Lung (tissue), 12 donors: ENCODE data around the gene NXN. TPM values are rescaled to one million over a fixed set of nuclear protein-coding genes. Genes with fewer than 3 reads are reported as not detected.
A peak's percentile ranks its signal among the peaks of the same experiment; 100 is the strongest.
"Not testable (repeated sequence)": the region's sequence is repeated elsewhere in the genome, so short reads cannot be mapped to it uniquely, and the experiment has no call there.

Source experiments
- ATAC-seq: fragments of 200-7000 bp; cut with Tn5 transposase; one replicate; pipeline ENCODE4 v1.9.1; 2020; ENCODE audit warnings: moderate number of reproducible peaks; ENCODE audit not compliant: insufficient read depth, low FRiP score
- DNase-seq, 3 donors: peaks; one replicate each; pipeline ENCODE4 v3.0.0-alpha.2; 2013 to 2017
- H3K27ac ChIP-seq, 2 donors: one replicate each; pipeline ENCODE4 v1.5.1; 2013; ENCODE audit warnings: mild to moderate bottlenecking in 2 of 2, moderate library complexity in 2 of 2, control low read depth in 1 of 2, inconsistent platforms in 1 of 2, low read depth in 1 of 2, low read length in 1 of 2
- H3K27me3 ChIP-seq, 3 donors: one replicate each; pipeline ENCODE4 v1.5.1; 2013; ENCODE audit warnings: low read length in 2 of 3; ENCODE audit not compliant: control insufficient read depth in 3 of 3, insufficient read depth in 3 of 3
- H3K36me3 ChIP-seq, 4 donors: one replicate each; pipeline ENCODE4 v1.5.1; 2013; ENCODE audit warnings: low read length in 4 of 4, mild to moderate bottlenecking in 1 of 4, moderate library complexity in 1 of 4; ENCODE audit not compliant: control insufficient read depth in 4 of 4, insufficient read depth in 4 of 4
- H3K4me1 ChIP-seq, 5 donors: one replicate each; pipeline ENCODE4 v1.5.1; 2013; ENCODE audit warnings: low read length in 5 of 5, mild to moderate bottlenecking in 2 of 5, moderate library complexity in 1 of 5; ENCODE audit not compliant: control insufficient read depth in 5 of 5, insufficient read depth in 5 of 5
- H3K4me3 ChIP-seq: one replicate; pipeline ENCODE4 v1.5.1; 2013; ENCODE audit warnings: mild to moderate bottlenecking, control low read depth, moderate library complexity
- H3K9ac ChIP-seq, 2 donors: one replicate each; pipeline ENCODE4 v1.5.1; 2013; ENCODE audit warnings: low read length in 2 of 2, control low read depth in 1 of 2; ENCODE audit not compliant: insufficient read depth in 1 of 2
- H3K9me3 ChIP-seq, 4 donors: one replicate each; pipeline ENCODE4 v1.5.1; 2013; ENCODE audit warnings: low read length in 3 of 4, mild to moderate bottlenecking in 1 of 4, moderate library complexity in 1 of 4; ENCODE audit not compliant: control insufficient read depth in 4 of 4, insufficient read depth in 3 of 4
- WGBS, 2 donors: extraction: QIAGEN DNeasy Blood & Tissue Kit; methylation state at CpG; one replicate each; pipeline ENCODE4 v1.1.7; 2013; 5-methylcytosine and 5-hydroxymethylcytosine counted together
- polyA plus RNA-seq, 2 donors: library from polyadenylated mRNA; stranded (reverse); fragments of 200-250 nt; gene quantifications; one replicate each; pipeline ENCODE4 v1.2.1, GENCODE V29; 2013
- total RNA-seq, 2 donors: library from RNA; depleted of rRNA in 1 of 2; stranded (reverse); fragments of >200 nt in 1 of 2; gene quantifications; one replicate each; pipeline ENCODE4 v1.2.1, GENCODE V29; 2014 to 2021
- TF ChIP-seq, protein P1 (sequence below): IDR thresholded peaks from 2 replicates; pipeline ENCODE4 v1.5.1; 2012; ENCODE audit warnings: mild to moderate bottlenecking; ENCODE audit errors: control extremely low read depth, extremely low read depth
- donor health status: control.
- donor health status: control.
- donor health status: Bipolar disorder and iron deficiency.
- donor health status: healthy.
- donor health status: DM: yes; HTN: yes; CAD: no.

Gene NXN
- total and polyA plus RNA-seq, 4 donors, result 17.6 to 57.7 (median 39.9) TPM

- Histone ChIP-seq H3K36me3 (no peaks in the 10 kb centered on the region), H3K4me1 (peaks cover 10 to 40% (median 21%) of the 10 kb centered on the region in 5 donors), H3K9me3 (no peaks in the 10 kb centered on the region), H3K9ac (peak overlapping the region in 1 of 2 donors; percentile 40), H3K27ac (peak overlapping the region; percentile 69 to 80), H3K27me3 (no peaks in the 10 kb centered on the region), H3K4me3 (no peak overlapping the region)
- ATAC-seq, result peak; percentile 71
- peak; percentile 66 to 85 (median 81) for DNase-seq
- WGBS, 2 donors, result 33 to 44% methylated on average over 26 of the region's 26 CpGs
- TF ChIP-seq, protein P1, sequence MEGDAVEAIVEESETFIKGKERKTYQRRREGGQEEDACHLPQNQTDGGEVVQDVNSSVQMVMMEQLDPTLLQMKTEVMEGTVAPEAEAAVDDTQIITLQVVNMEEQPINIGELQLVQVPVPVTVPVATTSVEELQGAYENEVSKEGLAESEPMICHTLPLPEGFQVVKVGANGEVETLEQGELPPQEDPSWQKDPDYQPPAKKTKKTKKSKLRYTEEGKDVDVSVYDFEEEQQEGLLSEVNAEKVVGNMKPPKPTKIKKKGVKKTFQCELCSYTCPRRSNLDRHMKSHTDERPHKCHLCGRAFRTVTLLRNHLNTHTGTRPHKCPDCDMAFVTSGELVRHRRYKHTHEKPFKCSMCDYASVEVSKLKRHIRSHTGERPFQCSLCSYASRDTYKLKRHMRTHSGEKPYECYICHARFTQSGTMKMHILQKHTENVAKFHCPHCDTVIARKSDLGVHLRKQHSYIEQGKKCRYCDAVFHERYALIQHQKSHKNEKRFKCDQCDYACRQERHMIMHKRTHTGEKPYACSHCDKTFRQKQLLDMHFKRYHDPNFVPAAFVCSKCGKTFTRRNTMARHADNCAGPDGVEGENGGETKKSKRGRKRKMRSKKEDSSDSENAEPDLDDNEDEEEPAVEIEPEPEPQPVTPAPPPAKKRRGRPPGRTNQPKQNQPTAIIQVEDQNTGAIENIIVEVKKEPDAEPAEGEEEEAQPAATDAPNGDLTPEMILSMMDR, result peak; percentile 28
Measured at GRCh38 chr17:879546-880442, 99.8 kb downstream of the NXN start.

DNA sequence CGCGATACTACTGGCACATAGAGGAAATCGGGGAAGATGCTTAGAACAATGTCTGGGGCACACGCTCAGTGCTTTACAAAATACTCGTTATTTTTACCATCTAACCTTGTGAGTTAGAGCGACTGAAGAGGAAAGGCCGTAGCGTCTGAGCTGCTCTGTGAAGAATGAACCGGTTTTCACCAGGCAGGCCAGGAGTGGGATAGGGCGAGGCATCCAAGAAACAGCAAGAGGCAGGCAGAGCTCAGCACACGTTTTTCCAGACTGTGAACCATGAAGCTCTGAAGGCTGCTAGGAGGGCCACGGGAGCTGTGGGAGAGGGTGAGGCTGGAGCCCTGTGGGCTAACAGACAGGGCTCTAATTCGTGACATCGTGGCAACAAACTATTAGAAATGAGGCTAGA lies 101.9 kb downstream of the NXN start:
- Histone ChIP-seq H3K4me3 (no peak overlapping the region), H3K9ac (no peak overlapping the region), H3K4me1 (peaks cover 0 to 29% (median 20%) of the 10 kb centered on the region in 5 donors), H3K27ac (peak overlapping the region in 1 of 2 donors; percentile 62), H3K36me3 (no peaks in the 10 kb centered on the region), H3K9me3 (no peaks in the 10 kb centered on the region), H3K27me3 (no peaks in the 10 kb centered on the region)
- TF ChIP-seq, protein P1, result no peak
- DNase-seq (no peak), ATAC-seq (no peak)
- WGBS, 2 donors, result 66 to 74% methylated on average over 14 of the region's 14 CpGs

GRCh38 chr17:876272-876671 lies 103.3 kb downstream of the NXN start:
- Histone ChIP-seq H3K36me3 (no peaks in the 10 kb centered on the region), H3K9me3 (no peaks in the 10 kb centered on the region), H3K27me3 (no peaks in the 10 kb centered on the region), H3K9ac (no peak overlapping the region), H3K4me1 (peaks cover 0 to 20% (median 17%) of the 10 kb centered on the region in 5 donors), H3K4me3 (no peak overlapping the region), H3K27ac (no peak overlapping the region)
- WGBS, 2 donors, result 37 to 69% methylated on average over 12 of the region's 12 CpGs
- TF ChIP-seq, protein P1, result no peak
- no peak for ATAC-seq
- no peak for DNase-seq

- WGBS, 2 donors, result 89 to 95% methylated on average over 2 of the region's 2 CpGs
- peaks cover 0 to 13% (median 6%) of the 10 kb centered on the region in 5 donors for H3K4me1 ChIP-seq
- H3K27me3 ChIP-seq, H3K9me3 ChIP-seq, DNase-seq, H3K4me3 ChIP-seq, ATAC-seq, H3K36me3 ChIP-seq, H3K27ac ChIP-seq, H3K9ac ChIP-seq: not testable (repeated sequence)
Measured at GRCh38 chr17:874590-874989, 105.0 kb downstream of the NXN start.
